Lung (tissue), 12 donors: ENCODE data around the gene MINDY2. TPM values are rescaled to one million over a fixed set of nuclear protein-coding genes. Genes with fewer than 3 reads are reported as not detected.
"Not testable (repeated sequence)": the region's sequence is repeated elsewhere in the genome, so short reads cannot be mapped to it uniquely, and the experiment has no call there.

Experiments
- ATAC-seq: fragments of 200-7000 bp; cut with Tn5 transposase; one replicate; pipeline ENCODE4 v1.9.1; 2020; ENCODE audit warnings: moderate number of reproducible peaks; ENCODE audit not compliant: insufficient read depth, low FRiP score
- DNase-seq, 3 donors: peaks; one replicate each; pipeline ENCODE4 v3.0.0-alpha.2; 2013 to 2017
- H3K27ac ChIP-seq, 2 donors: one replicate each; pipeline ENCODE4 v1.5.1; 2013; ENCODE audit warnings: mild to moderate bottlenecking in 2 of 2, moderate library complexity in 2 of 2, control low read depth in 1 of 2, inconsistent platforms in 1 of 2, low read depth in 1 of 2, low read length in 1 of 2
- H3K27me3 ChIP-seq, 3 donors: one replicate each; pipeline ENCODE4 v1.5.1; 2013; ENCODE audit warnings: low read length in 2 of 3; ENCODE audit not compliant: control insufficient read depth in 3 of 3, insufficient read depth in 3 of 3
- H3K36me3 ChIP-seq, 4 donors: one replicate each; pipeline ENCODE4 v1.5.1; 2013; ENCODE audit warnings: low read length in 4 of 4, mild to moderate bottlenecking in 1 of 4, moderate library complexity in 1 of 4; ENCODE audit not compliant: control insufficient read depth in 4 of 4, insufficient read depth in 4 of 4
- H3K4me1 ChIP-seq, 5 donors: one replicate each; pipeline ENCODE4 v1.5.1; 2013; ENCODE audit warnings: low read length in 5 of 5, mild to moderate bottlenecking in 2 of 5, moderate library complexity in 1 of 5; ENCODE audit not compliant: control insufficient read depth in 5 of 5, insufficient read depth in 5 of 5
- H3K4me3 ChIP-seq: one replicate; pipeline ENCODE4 v1.5.1; 2013; ENCODE audit warnings: mild to moderate bottlenecking, control low read depth, moderate library complexity
- H3K9ac ChIP-seq, 2 donors: one replicate each; pipeline ENCODE4 v1.5.1; 2013; ENCODE audit warnings: low read length in 2 of 2, control low read depth in 1 of 2; ENCODE audit not compliant: insufficient read depth in 1 of 2
- H3K9me3 ChIP-seq, 4 donors: one replicate each; pipeline ENCODE4 v1.5.1; 2013; ENCODE audit warnings: low read length in 3 of 4, mild to moderate bottlenecking in 1 of 4, moderate library complexity in 1 of 4; ENCODE audit not compliant: control insufficient read depth in 4 of 4, insufficient read depth in 3 of 4
- WGBS, 2 donors: extraction: QIAGEN DNeasy Blood & Tissue Kit; methylation state at CpG; one replicate each; pipeline ENCODE4 v1.1.7; 2013; 5-methylcytosine and 5-hydroxymethylcytosine counted together
- polyA plus RNA-seq, 2 donors: library from polyadenylated mRNA; stranded (reverse); fragments of 200-250 nt; gene quantifications; one replicate each; pipeline ENCODE4 v1.2.1, GENCODE V29; 2013
- total RNA-seq, 2 donors: library from RNA; depleted of rRNA in 1 of 2; stranded (reverse); fragments of >200 nt in 1 of 2; gene quantifications; one replicate each; pipeline ENCODE4 v1.2.1, GENCODE V29; 2014 to 2021
- TF ChIP-seq, protein P1 (sequence below): IDR thresholded peaks from 2 replicates; pipeline ENCODE4 v1.5.1; 2012; ENCODE audit warnings: mild to moderate bottlenecking; ENCODE audit errors: control extremely low read depth, extremely low read depth
- donor health status: control.
- donor health status: control.
- donor health status: Bipolar disorder and iron deficiency.
- donor health status: healthy.
- donor health status: DM: yes; HTN: yes; CAD: no.

MINDY2 gene
- total and polyA plus RNA-seq, 4 donors: 4.1 to 37.9 (median 15.3) TPM

DNA sequence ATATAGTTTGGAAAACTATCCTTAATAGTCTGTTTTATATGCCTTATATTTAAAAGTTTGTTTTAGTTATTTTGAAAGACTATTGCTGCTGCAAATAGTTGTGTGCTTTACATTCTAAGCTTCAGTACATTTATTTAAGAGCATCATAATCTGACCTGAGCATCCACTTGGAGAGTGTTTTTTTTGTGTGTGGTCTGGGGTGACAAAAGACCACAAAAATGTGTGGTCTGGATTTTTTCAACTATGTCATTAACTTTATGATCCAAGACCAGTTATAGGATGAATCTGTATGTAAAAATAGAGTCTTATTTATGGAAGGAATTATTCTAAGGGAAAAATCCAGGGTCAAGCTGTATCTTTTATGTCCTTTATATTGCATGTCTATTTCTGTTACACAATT, 85.0 kb downstream of the MINDY2 start:
- no peaks in the 10 kb centered on the region for H3K4me1 ChIP-seq
- TF ChIP-seq, protein P1, sequence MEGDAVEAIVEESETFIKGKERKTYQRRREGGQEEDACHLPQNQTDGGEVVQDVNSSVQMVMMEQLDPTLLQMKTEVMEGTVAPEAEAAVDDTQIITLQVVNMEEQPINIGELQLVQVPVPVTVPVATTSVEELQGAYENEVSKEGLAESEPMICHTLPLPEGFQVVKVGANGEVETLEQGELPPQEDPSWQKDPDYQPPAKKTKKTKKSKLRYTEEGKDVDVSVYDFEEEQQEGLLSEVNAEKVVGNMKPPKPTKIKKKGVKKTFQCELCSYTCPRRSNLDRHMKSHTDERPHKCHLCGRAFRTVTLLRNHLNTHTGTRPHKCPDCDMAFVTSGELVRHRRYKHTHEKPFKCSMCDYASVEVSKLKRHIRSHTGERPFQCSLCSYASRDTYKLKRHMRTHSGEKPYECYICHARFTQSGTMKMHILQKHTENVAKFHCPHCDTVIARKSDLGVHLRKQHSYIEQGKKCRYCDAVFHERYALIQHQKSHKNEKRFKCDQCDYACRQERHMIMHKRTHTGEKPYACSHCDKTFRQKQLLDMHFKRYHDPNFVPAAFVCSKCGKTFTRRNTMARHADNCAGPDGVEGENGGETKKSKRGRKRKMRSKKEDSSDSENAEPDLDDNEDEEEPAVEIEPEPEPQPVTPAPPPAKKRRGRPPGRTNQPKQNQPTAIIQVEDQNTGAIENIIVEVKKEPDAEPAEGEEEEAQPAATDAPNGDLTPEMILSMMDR: no peak
- ATAC-seq (no peak), DNase-seq (no peak)
- no peaks in the 10 kb centered on the region for H3K9me3 ChIP-seq
- H3K27me3 ChIP-seq: no peaks in the 10 kb centered on the region
- H3K4me3 ChIP-seq: no peak overlapping the region
- peaks cover 0 to 11% (median 3%) of the 10 kb centered on the region in 4 donors for H3K36me3 ChIP-seq
- no peak overlapping the region for H3K27ac ChIP-seq
- no peak overlapping the region for H3K9ac ChIP-seq

DNA sequence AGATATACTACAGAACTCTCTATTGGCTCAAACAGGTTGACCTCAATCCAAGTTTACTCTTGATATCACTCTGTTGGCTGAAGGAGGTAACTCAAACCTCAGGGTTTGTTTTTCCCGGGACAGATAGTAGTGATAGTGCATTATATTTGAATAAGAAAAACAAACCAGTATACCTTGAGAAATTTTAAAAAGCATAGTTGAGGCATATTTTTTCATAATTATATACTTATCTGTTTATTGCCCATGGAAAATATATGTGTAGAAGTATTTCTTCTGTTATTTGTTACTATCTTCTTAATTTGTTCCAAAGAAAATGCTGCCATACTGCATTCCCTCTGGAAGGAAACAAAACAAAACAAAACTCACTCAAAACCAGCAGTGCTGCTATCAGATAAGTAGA, 85.5 kb downstream of the MINDY2 start:
- peaks cover 0 to 11% (median 3%) of the 10 kb centered on the region in 4 donors for H3K36me3 ChIP-seq
- H3K27ac ChIP-seq, H3K27me3 ChIP-seq, H3K4me1 ChIP-seq, DNase-seq, H3K9ac ChIP-seq, H3K9me3 ChIP-seq, H3K4me3 ChIP-seq, ATAC-seq: not testable (repeated sequence)
- 76 to 92% methylated on average over 1 of the region's 1 CpG for WGBS, 2 donors

DNA sequence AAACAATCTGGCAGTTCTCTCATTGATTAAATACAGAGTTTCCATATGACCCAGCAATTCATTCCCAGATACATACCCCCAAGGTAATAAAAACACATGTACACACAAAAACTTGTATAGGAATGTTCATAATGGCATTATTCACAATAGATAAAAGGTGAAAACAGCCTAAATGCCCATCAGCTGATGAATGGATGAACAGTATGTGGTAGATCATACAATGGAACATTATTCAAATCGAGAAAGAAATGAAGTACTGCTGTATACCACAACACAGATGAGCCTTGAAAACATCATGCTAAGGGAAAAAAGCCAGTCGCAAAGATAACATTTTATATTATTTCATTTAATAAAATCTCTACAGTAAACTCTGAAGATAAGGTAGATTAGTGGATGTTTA, 91.2 kb downstream of the MINDY2 start:
- H3K27me3 ChIP-seq: no peaks in the 10 kb centered on the region
- WGBS, 2 donors: 96% methylated on average over 2 of the region's 2 CpGs
- no peaks in the 10 kb centered on the region for H3K9me3 ChIP-seq
- DNase-seq: no peak
- no peak overlapping the region for H3K9ac ChIP-seq
- no peak overlapping the region for H3K27ac ChIP-seq
- no peak for ATAC-seq
- TF ChIP-seq, protein P1: no peak
- peaks cover 0 to 4% (median 0%) of the 10 kb centered on the region in 5 donors for H3K4me1 ChIP-seq
- H3K4me3 ChIP-seq: no peak overlapping the region
- no peaks in the 10 kb centered on the region for H3K36me3 ChIP-seq

DNA sequence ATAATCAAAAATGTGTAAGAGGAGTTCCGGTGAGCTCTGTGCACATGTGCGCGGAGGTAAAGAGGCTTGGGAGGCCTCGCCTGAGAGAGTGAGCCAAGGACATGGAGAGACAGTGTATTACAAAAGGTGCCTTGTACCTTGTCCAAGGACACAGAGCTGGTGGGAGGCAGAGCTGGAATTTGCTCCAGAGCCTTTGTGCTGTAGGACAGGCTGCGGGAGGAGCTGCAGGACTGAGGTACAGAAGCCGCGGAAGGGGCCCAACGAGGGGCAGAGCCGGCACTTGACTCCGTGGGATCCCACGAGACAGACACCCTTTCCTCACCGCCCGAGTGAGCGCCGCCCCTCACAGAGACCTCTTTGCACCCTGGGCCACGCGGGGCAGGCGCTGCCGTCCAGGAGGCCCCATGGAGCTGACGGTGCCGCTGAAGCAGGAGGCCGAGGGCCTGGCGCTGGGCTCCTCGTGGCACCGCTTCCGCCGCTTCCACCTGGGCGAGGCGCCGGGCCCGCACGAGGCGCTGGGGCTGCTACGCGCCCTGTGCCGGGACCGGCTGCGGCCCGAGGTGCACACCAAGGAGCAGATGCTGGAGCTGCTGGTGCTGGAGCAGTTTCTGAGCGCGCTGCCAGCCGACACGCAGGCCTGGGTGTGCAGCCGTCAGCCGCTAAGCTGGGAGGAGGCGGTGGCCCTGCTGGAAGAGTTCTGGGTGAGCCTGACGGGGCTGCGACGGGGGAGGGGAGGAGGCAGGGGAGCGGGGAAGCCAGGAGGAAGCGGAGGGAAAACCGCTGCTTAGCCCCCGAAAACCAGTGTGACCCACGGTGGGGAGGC, 93.7 kb downstream of the MINDY2 start:
- Histone ChIP-seq H3K27me3 (no peaks in the 10 kb centered on the region), H3K4me3 (no peak overlapping the region), H3K9me3 (no peaks in the 10 kb centered on the region), H3K9ac (peak overlapping the region; percentile 16 to 74), H3K27ac (no peak overlapping the region), H3K4me1 (peaks cover 0 to 4% (median 0%) of the 10 kb centered on the region in 5 donors), H3K36me3 (no peaks in the 10 kb centered on the region)
- WGBS, 2 donors: 18 to 21% methylated on average over 46 to 54 of the region's 54 CpGs
- ATAC-seq (peak; percentile 48), DNase-seq (peak; percentile 56 to 62 (median 56))
- TF ChIP-seq, protein P1: no peak
